SHP77 (cell line): ENCODE results near the gene KLHL6.
"Not testable (repeated sequence)": the region's sequence is repeated elsewhere in the genome, so short reads cannot be mapped to it uniquely, and the experiment has no call there.

Experiments
- DNase-seq, 2 experiments: peaks; one replicate each; lab custom pipeline; 2025; lab: John Stamatoyannopoulos, UW

KLHL6 gene

DNA sequence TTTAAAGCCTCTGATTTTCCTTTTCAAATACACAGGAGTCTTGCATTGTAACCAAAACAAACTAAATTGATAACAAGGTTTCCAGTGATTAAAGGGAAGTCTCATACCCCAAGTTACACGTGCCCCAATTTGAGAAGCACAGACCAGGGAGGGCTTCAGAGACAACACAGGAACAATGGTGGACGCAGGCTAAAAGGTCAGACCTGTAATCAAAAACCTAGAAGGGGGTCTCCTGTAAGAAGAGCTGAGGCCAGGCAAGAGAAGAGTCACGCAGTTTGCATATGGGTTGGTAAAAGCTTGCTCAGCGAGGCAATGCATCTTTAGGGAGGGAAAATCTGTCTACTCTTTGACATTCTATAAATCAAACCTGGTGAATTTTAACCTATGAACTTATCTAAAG is 68.5 kb downstream of the KLHL6 start:
- no peak for DNase-seq

DNA sequence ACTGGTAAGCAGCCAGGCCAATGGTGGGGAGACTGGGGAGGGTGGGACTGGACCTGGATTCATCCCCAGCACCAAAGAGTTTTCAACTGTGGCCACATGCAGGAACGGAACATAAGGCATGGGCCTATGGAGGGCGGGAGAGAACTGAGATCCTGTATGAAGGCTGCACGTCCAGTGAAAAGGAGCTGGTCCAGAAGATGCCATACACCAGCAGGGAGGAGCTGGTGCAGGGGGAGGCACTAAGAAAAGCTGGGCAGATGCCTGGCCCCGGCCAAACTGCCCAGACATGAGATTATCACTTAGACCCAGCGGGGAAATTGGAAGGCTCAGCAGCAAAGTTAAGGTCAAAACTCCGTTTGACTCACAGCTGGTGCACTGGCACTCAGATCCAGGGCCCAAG is 69.0 kb downstream of the KLHL6 start:
- no peak for DNase-seq

DNA sequence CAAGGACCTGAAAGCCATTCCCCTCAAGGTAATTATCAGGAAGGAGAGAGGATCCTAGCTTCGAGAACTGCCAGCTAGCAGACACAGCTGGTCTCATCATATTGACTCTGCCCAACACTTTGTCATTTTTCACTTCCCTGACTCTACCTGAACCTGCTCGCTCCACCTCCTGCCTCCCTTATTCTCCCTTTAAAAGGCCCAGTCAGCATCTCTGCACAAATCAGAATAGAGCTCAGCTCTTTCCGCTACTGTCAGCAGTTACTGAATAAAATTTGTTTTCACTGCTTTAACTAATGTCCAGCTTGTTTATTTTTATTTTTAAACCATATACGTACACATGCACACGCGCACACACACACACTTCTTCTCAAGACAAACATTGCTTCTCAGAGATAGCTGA is 69.9 kb downstream of the KLHL6 start:
- no peak for DNase-seq

DNA sequence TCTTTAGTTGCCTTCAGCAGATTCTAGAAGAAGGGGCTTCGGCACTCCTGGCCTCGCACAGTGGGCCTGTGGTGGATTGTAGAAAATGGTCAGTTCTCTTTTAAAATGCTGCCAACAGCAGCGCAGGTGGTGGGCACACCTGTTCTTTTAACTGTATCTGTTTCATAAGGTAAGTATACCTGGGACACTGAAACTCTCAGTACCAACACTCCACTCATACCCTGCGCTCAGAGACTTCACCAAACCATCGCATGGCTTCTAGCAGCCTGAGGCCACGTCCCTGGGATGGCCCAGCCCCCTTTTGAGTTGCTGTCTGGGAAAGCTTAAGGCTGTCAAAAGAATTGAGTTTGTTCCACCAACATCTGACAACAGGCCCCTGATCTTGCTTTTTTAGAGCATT is 70.4 kb downstream of the KLHL6 start:
- no peak for DNase-seq

DNA sequence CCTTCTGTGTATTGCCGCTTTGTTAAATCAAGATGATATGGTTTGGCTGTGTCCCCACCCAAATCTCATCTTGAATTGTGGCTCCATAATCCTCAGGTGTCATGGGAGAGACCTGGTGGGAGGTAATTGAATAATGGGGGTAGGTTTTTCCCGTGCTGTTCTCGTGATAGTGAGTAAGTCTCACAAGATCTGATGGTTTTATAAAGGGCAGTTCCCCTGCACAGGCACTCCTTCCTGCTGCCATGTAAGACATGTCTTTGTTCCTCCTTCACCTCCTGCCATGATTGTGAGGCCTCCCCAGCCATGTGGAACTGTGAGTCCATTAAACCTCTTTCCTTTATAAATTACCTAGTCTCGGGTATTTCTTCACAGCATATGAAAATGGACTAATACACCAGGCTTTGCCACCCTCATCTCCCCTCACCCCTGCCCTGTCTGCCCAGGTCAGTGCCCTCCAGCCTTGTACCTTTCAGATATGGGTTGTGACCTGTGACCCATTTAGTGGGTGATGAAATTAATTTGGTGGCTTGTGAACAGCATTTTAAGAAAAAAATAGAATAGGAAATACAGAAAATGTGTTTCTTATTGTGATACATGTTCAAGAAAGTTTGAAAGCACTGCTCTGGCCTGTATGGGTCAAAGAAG is 71.0 kb downstream of the KLHL6 start:
- DNase-seq, result no peak

DNA sequence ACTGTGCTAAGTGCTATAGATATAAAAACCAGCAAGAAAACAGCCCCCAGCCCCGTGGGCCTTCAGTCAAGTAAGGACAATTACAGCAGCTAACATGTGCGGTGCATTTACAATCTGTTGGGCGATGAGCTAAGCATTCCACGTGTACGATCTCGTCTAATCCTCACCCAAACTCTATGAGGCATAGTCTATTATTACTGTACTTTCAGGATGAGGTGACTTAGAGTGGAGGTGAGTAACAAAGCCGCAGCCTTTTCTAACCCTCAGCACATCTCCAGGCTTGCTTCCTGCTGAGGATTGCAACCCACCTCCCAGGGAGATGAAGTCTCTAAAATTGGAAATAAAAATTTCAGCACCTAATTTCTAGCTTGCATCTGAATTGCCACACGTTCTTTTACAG is 73.9 kb downstream of the KLHL6 start:
- no peak for DNase-seq

DNA sequence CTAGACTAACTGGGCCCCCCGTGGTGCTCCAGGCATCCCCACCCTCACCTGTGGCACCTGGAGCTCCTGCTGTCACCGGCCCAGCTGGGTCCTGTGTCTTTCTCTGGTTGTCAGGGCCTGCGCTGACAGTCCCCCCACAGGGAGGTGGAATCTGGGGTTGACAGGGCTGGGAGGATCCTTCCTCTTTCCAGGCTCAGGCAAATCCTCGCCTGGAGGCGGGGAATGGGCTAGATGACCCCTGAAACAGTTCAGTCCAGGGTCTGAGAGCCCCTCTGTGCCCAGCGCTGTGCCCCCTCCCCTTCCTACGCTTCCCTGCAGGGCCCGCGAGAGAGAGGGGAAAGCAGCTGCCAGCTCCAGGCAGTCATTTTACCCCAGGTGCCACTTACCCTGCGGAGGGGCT is 77.0 kb downstream of the KLHL6 start:
- no peak for DNase-seq

DNA sequence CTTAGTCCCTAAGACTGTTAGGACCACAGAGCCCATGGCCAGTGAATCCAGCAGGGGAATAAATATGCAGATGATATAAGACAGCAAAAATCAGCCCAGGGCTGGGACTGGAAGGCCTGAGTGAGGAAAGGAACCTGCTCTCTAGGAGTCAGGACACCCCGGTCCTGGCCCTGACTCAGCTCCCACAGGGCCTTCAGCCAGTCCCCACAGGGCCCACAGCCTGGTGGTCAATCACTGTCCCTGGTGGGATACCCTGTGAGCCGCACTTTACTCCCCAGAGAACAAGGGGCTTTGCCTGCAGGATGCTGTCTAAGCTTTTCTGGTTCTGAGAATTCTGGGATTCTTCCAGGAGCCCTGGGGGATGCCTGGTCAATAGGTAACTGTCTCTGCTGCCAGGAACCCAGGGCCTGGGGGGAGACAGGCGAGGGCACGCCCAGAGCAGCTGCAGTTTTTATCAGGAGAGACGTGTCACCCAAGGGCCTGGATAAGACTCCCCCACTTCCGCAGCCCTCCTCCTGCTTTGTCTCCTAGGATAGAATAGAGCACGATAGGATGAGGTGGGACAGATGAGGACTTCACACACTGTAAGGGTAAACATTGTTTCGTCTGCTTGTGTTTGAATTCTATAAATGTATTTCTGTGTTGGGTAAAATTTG is 77.6 kb downstream of the KLHL6 start:
- no peak for DNase-seq

DNA sequence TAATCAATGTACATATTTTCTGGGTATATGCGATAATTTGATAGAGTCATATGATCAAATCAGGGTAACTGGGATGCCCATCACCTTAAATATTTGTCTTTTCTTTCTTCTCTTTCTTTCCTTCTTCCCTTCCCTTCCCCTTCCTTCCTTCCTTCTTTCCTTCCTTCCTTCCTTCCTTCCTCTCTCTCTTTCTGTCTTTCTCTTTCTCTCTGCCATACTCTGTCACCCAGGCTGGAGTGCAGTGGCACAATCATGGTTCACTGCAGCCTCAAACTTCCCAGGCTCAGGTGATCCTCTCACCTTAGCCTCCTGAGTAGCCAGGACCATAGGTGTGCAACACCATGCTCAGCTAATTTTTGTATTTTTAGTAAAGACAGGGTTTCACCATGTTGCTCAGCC is 79.7 kb downstream of the KLHL6 start:
- not testable (repeated sequence) for DNase-seq

DNA sequence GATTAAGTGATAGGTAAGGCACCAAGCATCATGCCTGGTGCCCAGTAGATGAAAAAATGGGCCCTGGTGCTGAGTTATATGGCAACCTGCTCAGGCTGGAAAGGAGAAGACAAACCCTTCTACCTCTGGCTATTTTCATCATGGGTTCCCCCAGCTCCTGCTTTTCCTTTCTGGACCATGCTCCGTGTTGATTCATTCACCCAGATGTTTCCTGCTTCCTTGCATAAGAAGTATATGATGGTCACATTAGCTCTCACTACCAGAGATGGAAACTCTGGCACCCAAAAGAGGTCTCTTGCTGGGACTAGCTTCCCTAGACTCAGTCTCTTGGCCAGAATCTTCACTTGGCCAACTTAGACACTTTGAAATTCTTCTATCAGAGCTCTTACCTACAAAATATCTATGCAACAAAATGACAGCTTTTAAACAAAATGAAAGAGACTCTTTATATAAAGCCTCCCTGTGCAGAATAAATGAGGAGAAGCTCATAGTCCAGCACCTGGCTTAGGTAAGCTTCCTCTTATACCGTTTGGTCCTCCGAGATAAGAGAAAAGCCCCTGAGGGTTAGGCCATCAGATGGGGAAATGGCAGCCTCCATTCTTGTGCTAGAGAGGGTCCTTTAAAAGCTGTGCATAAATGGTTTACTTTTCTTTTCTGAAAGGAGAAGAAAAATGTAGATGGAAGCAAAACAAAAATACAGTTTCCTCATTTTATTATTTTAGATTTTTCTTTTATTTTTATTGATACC is 80.3 kb downstream of the KLHL6 start:
- DNase-seq, result no peak

DNA sequence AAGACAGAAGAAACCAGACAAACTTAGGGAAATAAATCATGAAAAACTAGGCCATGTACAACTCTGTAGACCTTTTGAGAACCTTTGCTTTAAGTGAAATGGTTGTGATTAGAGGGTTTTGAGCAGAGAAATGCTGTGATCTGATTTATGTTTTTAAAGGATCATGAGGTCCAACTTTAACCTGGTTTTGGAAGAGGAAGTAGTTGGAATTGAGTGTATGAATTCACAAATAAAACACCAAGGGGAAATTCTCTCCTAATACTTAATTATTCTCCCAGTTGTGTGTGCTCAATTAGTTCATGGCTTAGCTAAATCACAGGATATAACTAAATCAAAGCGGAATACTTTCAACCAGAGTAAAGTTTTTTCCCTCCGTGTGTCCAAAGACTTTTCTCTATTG is 81.5 kb downstream of the KLHL6 start:
- no peak for DNase-seq

DNA sequence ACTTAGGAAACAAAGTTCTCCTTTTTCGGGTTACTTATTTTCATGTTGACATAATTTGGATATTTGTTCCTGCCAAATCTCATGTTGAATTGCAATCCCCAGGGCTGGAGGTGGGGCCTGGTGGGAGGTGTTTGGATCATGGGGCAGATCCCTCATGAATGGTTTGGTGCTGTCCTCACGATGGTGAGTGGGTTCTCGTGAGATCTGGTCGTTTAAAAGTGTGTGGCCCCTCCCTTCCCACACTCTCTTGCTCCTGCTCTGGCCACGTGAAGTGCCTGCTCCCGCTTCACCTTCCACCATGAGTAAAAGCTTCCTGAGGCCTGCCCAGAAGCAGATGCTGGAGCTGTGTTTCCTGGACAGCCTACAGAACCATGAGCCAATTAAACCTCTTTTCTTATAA is 83.4 kb downstream of the KLHL6 start:
- DNase-seq, result no peak

DNA sequence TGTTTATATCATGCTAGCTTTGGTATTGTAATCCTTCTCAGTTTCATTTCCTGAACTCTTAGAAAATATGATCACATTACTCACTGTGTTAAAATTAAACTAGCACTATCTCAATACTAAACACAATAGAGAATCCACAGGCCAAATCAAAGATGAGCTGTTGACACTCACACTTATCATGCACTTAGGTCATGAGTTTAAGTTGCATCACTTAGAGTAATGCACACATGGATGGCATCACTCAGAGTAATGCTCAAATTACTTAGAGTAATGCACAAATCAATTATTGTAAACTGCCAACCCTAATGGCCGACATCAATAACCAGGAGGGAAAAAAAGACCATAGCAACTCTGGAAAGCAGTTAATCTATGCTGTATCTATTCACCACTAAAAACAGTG is 87.1 kb downstream of the KLHL6 start:
- no peak for DNase-seq

DNA sequence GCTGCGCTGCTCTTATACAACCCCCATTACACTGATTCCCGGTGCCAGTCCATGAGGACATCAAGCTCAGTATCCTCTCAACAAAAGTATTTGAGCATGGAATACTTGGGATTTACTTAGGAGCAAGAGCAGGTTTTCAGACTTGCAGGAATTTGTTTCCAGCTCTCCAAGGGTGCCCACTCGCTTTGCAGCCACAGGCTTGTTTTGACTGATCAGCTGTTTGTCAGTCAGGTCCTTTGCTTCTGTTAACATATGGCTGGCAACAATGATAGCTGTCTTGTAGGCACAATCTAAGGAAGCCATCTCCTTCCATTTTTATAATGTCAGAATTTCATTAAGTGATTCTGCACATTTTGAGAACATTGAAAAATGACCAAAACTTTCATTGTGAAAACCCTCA is 88.9 kb downstream of the KLHL6 start:
- no peak for DNase-seq

DNA sequence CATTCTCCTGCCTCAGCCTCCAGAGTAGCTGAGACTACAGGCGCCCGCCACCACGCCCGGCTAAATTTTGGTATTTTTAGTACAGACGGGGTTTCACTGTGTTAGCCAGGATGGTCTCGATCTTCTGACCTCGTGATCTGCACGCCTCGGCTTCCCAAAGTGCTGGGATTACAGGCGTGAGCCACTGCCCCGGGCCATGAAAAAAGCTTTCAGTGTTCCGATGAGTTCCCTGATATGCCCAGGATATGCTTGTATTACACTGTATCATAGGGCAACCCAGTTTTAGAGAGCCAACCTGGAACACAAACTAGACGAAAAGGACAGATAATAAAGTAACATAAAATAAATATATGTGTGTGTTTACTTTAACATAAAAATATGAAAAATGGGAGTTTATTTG is 89.8 kb downstream of the KLHL6 start:
- DNase-seq, result not testable (repeated sequence)

DNA sequence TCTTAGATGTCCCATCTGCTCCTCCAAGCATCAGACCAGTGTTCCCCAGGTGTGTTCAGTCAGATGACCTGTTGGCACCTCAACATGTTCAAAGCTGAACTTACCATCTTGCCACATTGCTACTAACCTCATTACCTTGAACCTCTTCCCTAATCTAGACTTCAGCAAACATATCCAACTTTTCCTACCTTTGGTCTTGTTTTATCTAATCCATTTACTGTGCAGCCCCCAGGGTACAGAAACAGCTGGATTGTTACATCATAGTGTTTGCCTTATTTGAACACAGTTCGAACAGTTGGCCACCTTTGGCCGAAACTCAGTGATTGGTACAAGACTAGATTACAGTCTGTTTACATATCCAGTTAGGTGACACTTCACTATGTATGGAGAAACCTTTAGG is 91.0 kb downstream of the KLHL6 start:
- no peak for DNase-seq

DNA sequence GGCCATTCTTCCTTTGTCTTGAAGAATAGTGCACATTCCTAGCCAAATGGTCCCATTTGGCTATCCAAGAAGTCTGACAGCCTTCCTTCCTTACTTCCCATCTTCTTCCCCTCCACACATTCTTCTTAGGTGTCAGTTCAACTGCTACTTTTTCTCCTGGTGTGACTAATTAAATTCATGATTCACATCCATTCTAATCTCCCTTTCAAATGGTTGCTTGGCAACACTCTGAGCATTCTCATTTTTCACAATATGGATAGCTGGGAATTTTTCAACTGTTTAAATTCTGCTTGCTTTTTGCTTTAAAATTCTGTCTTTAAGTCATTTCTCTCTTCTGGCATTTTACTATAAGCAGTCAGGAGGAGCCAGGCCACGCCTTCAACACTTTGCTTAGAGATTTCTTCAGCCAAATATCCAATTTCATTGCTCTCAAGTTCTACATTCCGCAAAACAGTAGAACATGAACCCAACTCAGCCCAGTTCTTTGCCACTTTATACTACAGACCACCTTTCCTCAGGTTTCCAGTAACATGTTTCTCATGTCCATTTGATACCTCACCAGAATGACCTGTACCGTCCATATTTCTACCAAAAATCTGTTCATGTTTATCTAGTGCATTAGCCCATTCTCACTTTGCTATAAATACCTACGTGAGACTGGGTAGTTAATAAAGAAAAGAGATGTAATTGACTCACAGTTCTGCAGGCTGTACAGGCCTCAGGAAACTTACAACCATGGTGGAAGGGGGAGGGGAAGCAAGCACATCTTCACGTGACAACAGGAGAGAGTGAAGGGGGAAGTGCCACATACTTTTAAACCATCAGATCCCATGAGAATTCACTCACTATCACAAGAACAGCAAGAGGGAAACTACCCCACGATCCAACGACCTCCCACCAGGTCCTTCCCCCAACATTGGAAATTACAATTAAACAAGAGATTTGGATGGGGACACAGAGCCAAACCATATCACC is 95.1 kb downstream of the KLHL6 start:
- no peak for DNase-seq

DNA sequence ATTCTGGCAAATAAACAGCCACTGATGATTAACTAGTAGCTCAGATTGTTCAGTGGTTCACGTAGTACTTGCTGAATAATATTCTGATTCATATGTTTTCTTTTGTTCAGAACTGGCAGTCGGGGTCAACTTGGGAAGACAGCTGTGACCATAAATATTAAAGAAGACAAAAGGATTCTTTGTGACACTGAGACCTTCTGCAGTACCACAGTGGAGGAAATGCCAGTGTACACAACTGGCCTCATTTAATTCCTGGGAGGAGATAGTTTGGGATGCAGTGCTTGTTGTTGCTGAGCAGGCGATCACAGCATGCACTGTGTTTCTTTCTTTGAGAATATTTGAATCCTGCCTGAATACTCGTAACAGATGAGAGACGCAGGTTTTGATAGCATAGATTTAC is 100.4 kb downstream of the KLHL6 start:
- DNase-seq, result no peak

DNA sequence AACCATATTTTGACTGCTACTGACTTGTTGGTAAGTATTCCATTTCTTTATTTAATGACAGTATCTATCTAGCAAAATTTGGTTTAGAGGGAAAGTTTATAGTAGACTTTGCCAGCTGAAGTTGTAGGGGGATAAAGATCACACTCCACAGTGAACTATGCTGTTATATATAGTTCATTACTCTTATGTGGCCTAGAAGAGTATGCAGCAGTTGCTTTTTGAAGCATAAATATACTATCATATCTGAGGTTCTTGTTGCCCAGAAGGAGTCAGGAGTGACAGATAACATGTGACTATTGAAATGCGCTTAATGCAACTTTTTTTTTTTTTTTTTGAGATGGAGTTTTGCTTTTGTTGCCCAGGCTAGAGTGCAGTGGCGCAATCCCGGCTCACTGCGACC is 101.4 kb downstream of the KLHL6 start:
- DNase-seq, result no peak

DNA sequence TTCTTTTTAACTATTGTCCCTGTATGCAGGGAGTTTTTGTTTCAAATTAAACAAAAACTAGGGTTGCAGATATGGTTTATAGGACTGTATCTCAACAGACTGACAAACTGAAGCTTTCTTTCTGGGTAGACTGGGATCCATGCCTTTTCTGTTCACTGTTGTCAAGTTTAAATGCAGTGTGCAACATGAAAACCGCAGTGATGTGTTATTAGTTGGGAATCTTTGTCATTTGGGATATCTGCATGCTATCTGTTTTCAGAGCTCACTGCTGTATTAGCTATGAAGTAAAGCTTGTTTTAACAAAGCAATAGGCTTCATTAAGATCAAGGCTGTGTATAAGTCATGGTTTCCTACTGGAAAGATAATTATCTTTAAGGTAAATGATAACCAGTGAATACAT is 105.7 kb downstream of the KLHL6 start:
- DNase-seq, result no peak

DNA sequence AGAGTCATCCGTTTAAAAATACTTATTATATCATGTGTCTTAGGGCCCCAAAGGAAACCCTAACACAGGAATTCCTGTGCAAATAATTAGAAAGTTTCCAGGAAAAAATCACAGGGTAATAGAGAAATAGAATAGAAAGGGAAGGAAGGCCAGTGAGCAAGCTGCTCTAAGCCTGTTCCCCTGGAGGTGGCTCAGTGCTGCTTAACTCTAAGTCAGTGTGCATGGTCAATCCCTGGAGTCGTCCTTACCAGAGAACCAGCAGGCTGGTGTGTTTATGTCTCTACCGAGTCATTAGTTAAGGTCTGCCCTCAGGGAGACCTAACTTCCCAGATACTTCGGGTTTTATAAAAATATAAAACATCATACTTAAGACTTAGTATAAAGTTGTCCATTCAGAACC is 106.1 kb downstream of the KLHL6 start:
- no peak for DNase-seq

DNA sequence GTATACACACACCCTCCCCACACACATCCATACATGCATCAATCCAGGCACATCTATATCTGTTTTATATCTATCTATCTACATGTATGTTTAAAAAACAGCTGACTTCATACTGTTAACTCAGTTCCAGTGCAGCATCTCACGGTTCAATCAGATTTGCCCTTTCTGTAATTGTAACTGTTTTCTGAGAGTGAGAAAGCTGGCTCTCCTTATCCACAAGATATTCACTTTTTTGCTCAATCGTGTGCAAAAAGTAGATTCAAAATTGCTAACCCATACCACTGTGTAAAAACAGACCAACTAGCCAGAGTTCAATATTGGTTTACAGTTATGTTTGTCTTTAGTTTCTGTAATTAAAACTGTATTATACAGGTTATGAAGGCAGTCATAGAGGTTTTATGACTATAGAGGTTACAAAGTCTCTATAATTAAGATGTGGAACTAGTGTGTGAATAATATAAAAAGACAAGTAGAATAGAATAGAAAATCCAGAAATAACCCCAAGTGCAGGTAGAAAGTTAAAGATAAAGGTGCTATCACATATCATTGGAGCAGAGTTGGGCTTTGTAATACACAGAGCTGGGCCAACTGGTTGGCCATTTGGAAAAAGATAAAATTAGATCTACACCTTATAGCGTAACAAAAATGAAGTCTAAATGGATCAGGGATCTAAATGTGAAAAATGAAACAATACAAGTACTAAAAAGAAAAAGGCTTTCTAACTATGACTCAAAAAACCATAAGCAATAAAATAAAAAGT is 107.0 kb downstream of the KLHL6 start:
- no peak for DNase-seq
